ENCODE results near the gene WDR31. TPM values are rescaled to one million over a fixed set of nuclear protein-coding genes. Genes with fewer than 3 reads are reported as not detected.
A peak's percentile ranks its signal among the peaks of the same experiment; 100 is the strongest.

Gene WDR31
- total and polyA plus RNA-seq, 2 experiments from 2014 or later = 4.1 to 5.4 TPM

DNA sequence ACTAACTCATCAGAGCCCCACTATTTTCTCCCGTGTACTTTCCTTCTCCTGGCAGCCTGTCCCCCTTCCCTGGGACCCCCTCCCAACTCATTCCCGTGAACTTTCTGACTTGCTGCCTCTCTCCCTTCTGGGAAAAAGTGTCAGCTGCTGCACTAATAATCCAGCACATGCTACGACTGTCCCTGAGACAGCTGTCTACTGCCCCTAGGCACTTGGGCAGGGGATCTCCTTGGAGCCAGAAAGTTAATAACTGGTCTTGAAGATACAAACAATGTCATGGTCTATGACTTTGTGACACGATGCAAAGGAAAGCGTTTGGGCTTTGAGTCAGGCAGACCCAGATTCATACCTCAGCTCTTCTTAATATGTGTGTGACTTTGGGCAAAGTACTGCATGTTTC is 26.8 kb downstream of the WDR31 start:
- H3K36me3 ChIP-seq = no peaks in the 10 kb centered on the region

DNA sequence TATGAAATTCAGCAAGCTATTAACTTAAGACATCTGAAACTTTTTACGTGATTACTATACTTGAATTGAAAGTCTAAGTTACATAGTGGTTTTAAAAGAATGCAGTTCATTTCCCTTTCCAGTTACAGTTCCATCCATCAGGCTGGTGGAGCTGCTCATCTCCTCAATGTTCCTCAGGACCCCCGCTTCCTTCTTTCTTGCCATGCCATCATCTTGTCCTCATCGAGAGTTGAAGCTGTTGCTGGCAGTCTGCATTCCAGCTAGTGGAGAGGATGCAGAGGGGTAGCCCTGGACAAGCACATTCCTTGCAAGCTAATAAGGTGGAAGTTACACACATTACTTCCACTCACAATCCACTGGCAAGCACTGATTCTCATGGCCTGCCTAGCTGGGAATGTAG is 28.1 kb downstream of the WDR31 start:
- no peak overlapping the region for H3K4me3 ChIP-seq
- no peaks in the 10 kb centered on the region for H3K9me3 ChIP-seq (ENCODE audit: low read depth)
- no peaks in the 10 kb centered on the region for H3K36me3 ChIP-seq
- no peak for DNase-seq (ENCODE audit: low read depth in 1 of 2, low spot score in 1 of 2)
- H3K4me1 ChIP-seq (ENCODE audit: low read depth) = no peaks in the 10 kb centered on the region
- no peak overlapping the region for H3K27ac ChIP-seq
- TF ChIP-seq, protein P1, sequence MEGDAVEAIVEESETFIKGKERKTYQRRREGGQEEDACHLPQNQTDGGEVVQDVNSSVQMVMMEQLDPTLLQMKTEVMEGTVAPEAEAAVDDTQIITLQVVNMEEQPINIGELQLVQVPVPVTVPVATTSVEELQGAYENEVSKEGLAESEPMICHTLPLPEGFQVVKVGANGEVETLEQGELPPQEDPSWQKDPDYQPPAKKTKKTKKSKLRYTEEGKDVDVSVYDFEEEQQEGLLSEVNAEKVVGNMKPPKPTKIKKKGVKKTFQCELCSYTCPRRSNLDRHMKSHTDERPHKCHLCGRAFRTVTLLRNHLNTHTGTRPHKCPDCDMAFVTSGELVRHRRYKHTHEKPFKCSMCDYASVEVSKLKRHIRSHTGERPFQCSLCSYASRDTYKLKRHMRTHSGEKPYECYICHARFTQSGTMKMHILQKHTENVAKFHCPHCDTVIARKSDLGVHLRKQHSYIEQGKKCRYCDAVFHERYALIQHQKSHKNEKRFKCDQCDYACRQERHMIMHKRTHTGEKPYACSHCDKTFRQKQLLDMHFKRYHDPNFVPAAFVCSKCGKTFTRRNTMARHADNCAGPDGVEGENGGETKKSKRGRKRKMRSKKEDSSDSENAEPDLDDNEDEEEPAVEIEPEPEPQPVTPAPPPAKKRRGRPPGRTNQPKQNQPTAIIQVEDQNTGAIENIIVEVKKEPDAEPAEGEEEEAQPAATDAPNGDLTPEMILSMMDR (IDR thresholded peaks at IDR 0.05; ENCODE audit: low read depth, low read length) = no peak
- no peaks in the 10 kb centered on the region for H3K27me3 ChIP-seq

More for the DNA sequence above, 26.8 kb downstream of the WDR31 start:
- Histone ChIP-seq H3K4me3 (no peak overlapping the region), H3K27me3 (no peaks in the 10 kb centered on the region), H3K27ac (no peak overlapping the region), H3K9me3 (ENCODE audit: low read depth) (no peaks in the 10 kb centered on the region), H3K4me1 (ENCODE audit: low read depth) (no peaks in the 10 kb centered on the region)
- TF ChIP-seq, protein P1 (IDR thresholded peaks at IDR 0.05; ENCODE audit: low read depth, low read length) = no peak
- no peak for DNase-seq (ENCODE audit: low read depth in 1 of 2, low spot score in 1 of 2)

DNA sequence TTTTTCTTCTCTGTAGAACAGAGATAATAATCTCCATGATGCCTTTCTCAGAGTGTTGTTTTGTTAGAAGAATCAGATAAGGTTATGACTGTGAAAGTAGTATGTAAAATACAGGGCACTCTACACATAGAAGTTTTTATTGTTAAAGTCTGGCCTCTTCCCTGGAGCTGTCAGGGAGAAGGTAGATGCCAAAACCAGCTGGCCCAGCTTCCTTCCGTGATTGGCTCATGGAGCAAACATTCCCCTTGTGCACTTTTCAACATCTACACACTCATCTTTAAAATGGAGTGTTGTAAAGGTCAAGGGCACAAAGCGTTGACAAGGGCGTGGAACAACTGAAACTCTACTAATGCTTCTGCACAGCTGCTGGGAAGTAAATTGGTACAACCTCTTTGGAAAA is 29.5 kb downstream of the WDR31 start:
- Histone ChIP-seq H3K9me3 (ENCODE audit: low read depth) (no peaks in the 10 kb centered on the region), H3K36me3 (no peaks in the 10 kb centered on the region), H3K27me3 (no peaks in the 10 kb centered on the region), H3K4me3 (no peak overlapping the region), H3K27ac (no peak overlapping the region), H3K4me1 (ENCODE audit: low read depth) (no peaks in the 10 kb centered on the region)
- TF ChIP-seq, protein P1 (IDR thresholded peaks at IDR 0.05; ENCODE audit: low read depth, low read length) = no peak
- DNase-seq (ENCODE audit: low read depth in 1 of 2, low spot score in 1 of 2) = peak; percentile 12 to 19

DNA sequence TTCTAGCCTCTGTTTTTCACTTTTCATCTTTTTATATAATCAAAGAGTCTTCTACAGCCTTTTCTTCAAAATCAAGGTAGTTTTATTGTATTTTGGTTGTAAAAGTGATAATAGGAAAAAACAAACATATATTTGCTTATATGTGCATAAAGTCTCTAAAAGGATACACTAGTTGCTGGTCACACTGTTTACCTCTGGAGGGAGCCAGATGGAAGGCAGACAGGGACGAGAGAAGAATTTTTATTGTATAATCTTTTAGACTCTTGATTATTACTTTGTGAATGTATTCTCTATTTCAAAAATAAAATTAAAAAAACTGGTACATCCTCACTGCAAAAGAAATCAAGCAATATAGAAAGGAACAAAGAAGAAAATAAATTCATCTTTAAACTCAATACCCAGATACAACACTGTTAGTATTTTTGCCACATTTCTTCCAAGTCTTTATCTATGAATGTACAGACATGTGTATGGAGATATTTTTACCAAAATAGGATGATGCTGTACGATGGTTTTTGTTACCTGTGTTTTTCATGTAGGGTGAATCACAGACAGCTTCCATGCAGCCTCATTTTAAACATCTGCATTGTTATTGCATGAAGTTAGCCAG is 30.8 kb downstream of the WDR31 start:
- H3K4me1 ChIP-seq (ENCODE audit: low read depth) = no peaks in the 10 kb centered on the region
- DNase-seq (ENCODE audit: low read depth in 1 of 2, low spot score in 1 of 2) = peak; percentile 43 to 69
- H3K27ac ChIP-seq = no peak overlapping the region
- no peaks in the 10 kb centered on the region for H3K9me3 ChIP-seq (ENCODE audit: low read depth)
- no peak overlapping the region for H3K4me3 ChIP-seq
- no peaks in the 10 kb centered on the region for H3K27me3 ChIP-seq
- H3K36me3 ChIP-seq = no peaks in the 10 kb centered on the region
- TF ChIP-seq, protein P1 (IDR thresholded peaks at IDR 0.05; ENCODE audit: low read depth, low read length) = peak; percentile 79

DNA sequence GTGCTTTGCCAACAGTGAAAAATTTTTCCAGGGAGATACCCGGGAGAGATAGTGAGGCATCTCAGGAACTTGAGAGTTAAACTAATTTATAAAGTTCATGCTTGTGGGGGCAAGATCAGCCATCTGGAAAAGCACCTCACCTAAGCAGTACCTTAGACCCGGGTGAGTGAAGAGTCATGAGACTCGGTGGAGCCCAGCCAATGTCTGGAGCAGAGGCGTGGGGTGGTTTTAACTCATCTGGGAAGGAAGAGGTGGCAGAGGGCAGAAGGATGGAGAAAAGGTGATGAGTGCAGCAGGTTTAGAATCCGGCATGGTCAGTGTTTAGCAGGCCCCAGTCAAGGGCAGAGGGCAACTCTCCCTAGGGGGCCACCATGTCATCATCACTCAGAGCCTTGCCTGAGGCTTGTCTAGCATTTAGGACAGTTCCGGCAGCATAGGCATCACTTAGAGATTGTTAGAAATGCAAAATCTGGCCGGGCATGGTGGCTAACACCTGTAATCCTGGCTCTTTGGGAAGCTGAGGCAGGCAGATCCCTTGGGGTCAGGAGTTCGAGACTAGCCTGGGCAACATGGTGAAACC is 32.6 kb downstream of the WDR31 start:
- H3K9me3 ChIP-seq (ENCODE audit: low read depth) = no peaks in the 10 kb centered on the region
- TF ChIP-seq, protein P1 (IDR thresholded peaks at IDR 0.05; ENCODE audit: low read depth, low read length) = no peak
- no peak overlapping the region for H3K4me3 ChIP-seq
- no peaks in the 10 kb centered on the region for H3K27me3 ChIP-seq
- no peaks in the 10 kb centered on the region for H3K4me1 ChIP-seq (ENCODE audit: low read depth)
- H3K36me3 ChIP-seq = no peaks in the 10 kb centered on the region
- no peak for DNase-seq (ENCODE audit: low read depth in 1 of 2, low spot score in 1 of 2)
- H3K27ac ChIP-seq = no peak overlapping the region

Measured in cardiac muscle cell (in vitro differentiated cells and primary cell).